Ascending aorta (tissue), 2 donors: ENCODE data around the gene TJP3. TPM values are rescaled to one million over a fixed set of nuclear protein-coding genes. Genes with fewer than 3 reads are reported as not detected.

Experiments used
- DNase-seq, 2 donors: peaks; one replicate each; pipeline ENCODE4 v3.0.0-alpha.2; 2019; ENCODE audit warnings: low spot score in 2 of 2
- H3K27ac ChIP-seq, 2 donors: fragments of 200-600 bp; sonication (generic); one replicate each; pipeline ENCODE4 v1.5.1; 2016 to 2017; ENCODE audit warnings: mild to moderate bottlenecking in 1 of 2
- H3K27me3 ChIP-seq: fragments of 200-600 bp; sonication (generic); one replicate; pipeline ENCODE4 v1.5.1; 2017
- H3K36me3 ChIP-seq, 2 donors: fragments of 200-600 bp; sonication (generic); one replicate each; pipeline ENCODE4 v1.5.1; 2016
- H3K4me1 ChIP-seq, 2 donors: fragments of 200-600 bp; sonication (generic); one replicate each; pipeline ENCODE4 v1.5.1; 2016 to 2017; ENCODE audit warnings: mild to moderate bottlenecking in 1 of 2
- H3K4me3 ChIP-seq, 2 donors: fragments of 200-600 bp; sonication (generic); one replicate each; pipeline ENCODE4 v1.5.1; 2016 to 2017; ENCODE audit warnings: mild to moderate bottlenecking in 1 of 2
- H3K9me3 ChIP-seq, 2 donors: fragments of 200-600 bp; sonication (generic); one replicate each; pipeline ENCODE4 v1.5.1; 2016
- intact Hi-C: fragments of 100-400 bp; cut with DNase I; formaldehyde crosslinking; loops from one replicate; pipeline ENCODE4 v1.15.1; 2023
- total RNA-seq: library from RNA; depleted of rRNA; stranded (reverse); fragments of >200 nt; gene quantifications from one replicate; pipeline ENCODE4 v1.1.0, GENCODE V29; 2016
- TF ChIP-seq, protein P1 (sequence below), 3 experiments: fragments of 200-600 bp in 2 of 3; fragments of 450-650 bp in 1 of 3; sonication (generic) in 2 of 3; IDR thresholded peaks; one replicate each; pipeline ENCODE4 v1.5.1; 2016 to 2019; ENCODE audit warnings: antibody characterized with exemption in 3 of 3, mild to moderate bottlenecking in 1 of 3, moderate library complexity in 1 of 3

TJP3 gene
- total RNA-seq, 1 donor from 2014 or later, result 12.6 TPM

GRCh38 chr19:3673506-3674439, 34.4 kb upstream of the TJP3 start:
- Histone ChIP-seq H3K27me3 (no peaks in the 10 kb centered on the region), H3K27ac (peak overlapping the region; percentile 99), H3K36me3 (no peaks in the 10 kb centered on the region), H3K4me3 (no peak overlapping the region), H3K9me3 (no peaks in the 10 kb centered on the region), H3K4me1 (peaks cover 18 to 33% of the 10 kb centered on the region in 2 donors)
- intact Hi-C loops, result loop anchor here (5.0 kb wide), 1 partner anchor 294 kb away; no protein-coding TSS in a partner anchor
- TF ChIP-seq, protein P1, sequence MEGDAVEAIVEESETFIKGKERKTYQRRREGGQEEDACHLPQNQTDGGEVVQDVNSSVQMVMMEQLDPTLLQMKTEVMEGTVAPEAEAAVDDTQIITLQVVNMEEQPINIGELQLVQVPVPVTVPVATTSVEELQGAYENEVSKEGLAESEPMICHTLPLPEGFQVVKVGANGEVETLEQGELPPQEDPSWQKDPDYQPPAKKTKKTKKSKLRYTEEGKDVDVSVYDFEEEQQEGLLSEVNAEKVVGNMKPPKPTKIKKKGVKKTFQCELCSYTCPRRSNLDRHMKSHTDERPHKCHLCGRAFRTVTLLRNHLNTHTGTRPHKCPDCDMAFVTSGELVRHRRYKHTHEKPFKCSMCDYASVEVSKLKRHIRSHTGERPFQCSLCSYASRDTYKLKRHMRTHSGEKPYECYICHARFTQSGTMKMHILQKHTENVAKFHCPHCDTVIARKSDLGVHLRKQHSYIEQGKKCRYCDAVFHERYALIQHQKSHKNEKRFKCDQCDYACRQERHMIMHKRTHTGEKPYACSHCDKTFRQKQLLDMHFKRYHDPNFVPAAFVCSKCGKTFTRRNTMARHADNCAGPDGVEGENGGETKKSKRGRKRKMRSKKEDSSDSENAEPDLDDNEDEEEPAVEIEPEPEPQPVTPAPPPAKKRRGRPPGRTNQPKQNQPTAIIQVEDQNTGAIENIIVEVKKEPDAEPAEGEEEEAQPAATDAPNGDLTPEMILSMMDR (IDR thresholded peaks at IDR 0.05), result no peak
- DNase-seq, result no peak

- Histone ChIP-seq H3K4me3 (no peak overlapping the region), H3K36me3 (peaks cover 0 to 8% of the 10 kb centered on the region in 2 donors), H3K27ac (no peak overlapping the region), H3K4me1 (peaks cover 14 to 21% of the 10 kb centered on the region in 2 donors), H3K9me3 (no peaks in the 10 kb centered on the region), H3K27me3 (no peaks in the 10 kb centered on the region)
- TF ChIP-seq, protein P1 (IDR thresholded peaks at IDR 0.05), result no peak
- intact Hi-C loops, result loop anchor here (5.0 kb wide), 1 partner anchor 292 kb away; no protein-coding TSS in a partner anchor
- no peak for DNase-seq
These were observed 33.2 kb upstream of the TJP3 start for GRCh38 chr19:3674784-3675543.

GRCh38 chr19:3678188-3678587, 30.0 kb upstream of the TJP3 start:
- intact Hi-C loops, result no loop called here
- H3K27me3 ChIP-seq, result no peaks in the 10 kb centered on the region
- peaks cover 0 to 8% of the 10 kb centered on the region in 2 donors for H3K36me3 ChIP-seq
- TF ChIP-seq, protein P1 (IDR thresholded peaks at IDR 0.05), result no peak
- H3K4me3 ChIP-seq, result no peak overlapping the region
- H3K27ac ChIP-seq, result no peak overlapping the region
- H3K4me1 ChIP-seq, result peaks cover 0 to 11% of the 10 kb centered on the region in 2 donors
- DNase-seq, result no peak
- no peaks in the 10 kb centered on the region for H3K9me3 ChIP-seq

GRCh38 chr19:3679138-3679537, 29.0 kb upstream of the TJP3 start:
- TF ChIP-seq, protein P1 (IDR thresholded peaks at IDR 0.05), result no peak
- no peak overlapping the region for H3K27ac ChIP-seq

GRCh38 chr19:3679581-3679980, 28.6 kb upstream of the TJP3 start:
- Histone ChIP-seq H3K4me1 (peaks cover 0 to 23% of the 10 kb centered on the region in 2 donors), H3K9me3 (peaks cover 0 to 5% of the 10 kb centered on the region in 2 donors), H3K27me3 (no peaks in the 10 kb centered on the region), H3K4me3 (no peak overlapping the region), H3K36me3 (peaks cover 6 to 8% of the 10 kb centered on the region in 2 donors), H3K27ac (no peak overlapping the region)
- TF ChIP-seq, protein P1 (IDR thresholded peaks at IDR 0.05), result no peak
- intact Hi-C loops, result no loop called here
- DNase-seq, result no peak

More at GRCh38 chr19:3679138-3679537, 29.0 kb upstream of the TJP3 start:
- Histone ChIP-seq H3K27me3 (no peaks in the 10 kb centered on the region), H3K9me3 (peaks cover 0 to under 1% of the 10 kb centered on the region in 2 donors), H3K36me3 (peaks cover 2 to 8% of the 10 kb centered on the region in 2 donors), H3K4me3 (no peak overlapping the region), H3K4me1 (peaks cover 0 to 19% of the 10 kb centered on the region in 2 donors)
- DNase-seq, result no peak
- intact Hi-C loops, result no loop called here
